NCI-H69 (cell line): ENCODE results near the gene FAM120A.

ENCODE experiments used
- DNase-seq: peaks from one replicate; lab custom pipeline; 2025; lab: John Stamatoyannopoulos, UW

The FAM120A gene

GRCh38 chr9:93577975-93578682 is 126.6 kb downstream of the FAM120A start:
- DNase-seq = peak; percentile 11

GRCh38 chr9:93578844-93579243 is 127.4 kb downstream of the FAM120A start:
- no peak for DNase-seq

GRCh38 chr9:93579711-93580516 is 128.4 kb downstream of the FAM120A start:
- DNase-seq = no peak

- peak; percentile 44 for DNase-seq
Observed at GRCh38 chr9:93580654-93581380, 129.3 kb downstream of the FAM120A start.

- peak; percentile 95 for DNase-seq
Observed at GRCh38 chr9:93582115-93582514, 130.6 kb downstream of the FAM120A start.

- peak; percentile 30 for DNase-seq
Observed at GRCh38 chr9:93582550-93582949, 131.1 kb downstream of the FAM120A start.

GRCh38 chr9:93585259-93585658 is 133.8 kb downstream of the FAM120A start:
- DNase-seq = no peak

GRCh38 chr9:93585695-93586094 is 134.2 kb downstream of the FAM120A start:
- DNase-seq = no peak

- DNase-seq = no peak
Observed at GRCh38 chr9:93586290-93587057, 135.0 kb downstream of the FAM120A start.

- DNase-seq = no peak
Observed at GRCh38 chr9:93587284-93587650, 135.8 kb downstream of the FAM120A start.

- no peak for DNase-seq
Observed at GRCh38 chr9:93587651-93588347, 136.3 kb downstream of the FAM120A start.

GRCh38 chr9:93588641-93589609 is 137.4 kb downstream of the FAM120A start:
- no peak for DNase-seq

- DNase-seq = peak; percentile 71
Observed at GRCh38 chr9:93589688-93590087, 138.2 kb downstream of the FAM120A start.

GRCh38 chr9:93590609-93591234 is 139.2 kb downstream of the FAM120A start:
- no peak for DNase-seq

- DNase-seq = peak; percentile 75
Observed at GRCh38 chr9:93591301-93592007, 140.0 kb downstream of the FAM120A start.

GRCh38 chr9:93592008-93592642 is 140.6 kb downstream of the FAM120A start:
- no peak for DNase-seq

- DNase-seq = peak; percentile 70
Observed at GRCh38 chr9:93592643-93593021, 141.1 kb downstream of the FAM120A start.

- DNase-seq = peak; percentile 65
Observed at GRCh38 chr9:93593144-93593658, 141.7 kb downstream of the FAM120A start.
